Colonic mucosa (tissue), 4 donors: Measurements from ENCODE around the gene CERKL. TPM values are rescaled to one million over a fixed set of nuclear protein-coding genes. Genes with fewer than 3 reads are reported as not detected.

ENCODE experiments used
- DNase-seq: peaks from one replicate; pipeline ENCODE4 v3.0.0-alpha.2; 2020
- H3K27ac ChIP-seq: fragments of 200-600 bp; one replicate; pipeline ENCODE4 v1.8.0; 2021
- H3K27me3 ChIP-seq: fragments of 200-600 bp; one replicate; pipeline ENCODE4 v1.8.0; 2021
- H3K36me3 ChIP-seq: fragments of 200-600 bp; one replicate; pipeline ENCODE4 v1.8.0; 2021
- H3K4me1 ChIP-seq: fragments of 200-600 bp; one replicate; pipeline ENCODE4 v1.8.0; 2021; ENCODE audit warnings: mild to moderate bottlenecking
- H3K4me3 ChIP-seq: fragments of 200-600 bp; one replicate; pipeline ENCODE4 v1.8.0; 2021
- H3K9ac ChIP-seq, 2 donors: one replicate each; pipeline ENCODE4 v1.7.0; 2013; ENCODE audit warnings: control low read depth in 2 of 2, low read depth in 2 of 2, low read length in 2 of 2
- H3K9me3 ChIP-seq: fragments of 200-600 bp; one replicate; pipeline ENCODE4 v1.8.0; 2021
- CTCF ChIP-seq: fragments of 200-600 bp; IDR thresholded peaks from one replicate; pipeline ENCODE4 v1.8.0; 2022; ENCODE audit warnings: antibody characterized with exemption, mild to moderate bottlenecking
- intact Hi-C: fragments of 100-400 bp; cut with DNase I; formaldehyde crosslinking; loops from one replicate; pipeline ENCODE4 v1.14.1; 2022
- total RNA-seq, 2 donors: library from RNA; stranded (reverse); fragmentation: NEBNext Ultra II Directional in 1 of 2; extraction: Animal tissue kit (Norgen Biotek cat#: 25700) in 1 of 2; gene quantifications; one replicate each; pipeline ENCODE4 v1.2.1, GENCODE V29; 2021
- donor health status: healthy.
- donor health status: DM: no; HTN: no; CAD: no.
- donor health status: DM: no; HTN: no; CAD: no.

The CERKL gene
- total RNA-seq, 2 donors from 2014 or later = 0.20 to 0.24 TPM

GRCh38 chr2:181679544-181679979 lies 22.7 kb upstream of the CERKL start:
- intact Hi-C loops = no loop called here
- no peak overlapping the region for H3K4me3 ChIP-seq
- no peak for TF ChIP-seq CTCF

GRCh38 chr2:181678861-181679543 lies 22.1 kb upstream of the CERKL start:
- H3K27me3 ChIP-seq = peaks cover 60% of the 10 kb centered on the region
- H3K4me3 ChIP-seq = no peak overlapping the region
- H3K9ac ChIP-seq = no peak overlapping the region
- no peaks in the 10 kb centered on the region for H3K4me1 ChIP-seq
- intact Hi-C loops = no loop called here
- no peak for TF ChIP-seq CTCF
- H3K9me3 ChIP-seq = no peaks in the 10 kb centered on the region
- no peaks in the 10 kb centered on the region for H3K36me3 ChIP-seq
- DNase-seq = no peak
- no peak overlapping the region for H3K27ac ChIP-seq

More at GRCh38 chr2:181679544-181679979, 22.7 kb upstream of the CERKL start:
- no peak for DNase-seq
- H3K36me3 ChIP-seq = no peaks in the 10 kb centered on the region
- H3K27me3 ChIP-seq = peaks cover 66% of the 10 kb centered on the region
- no peak overlapping the region for H3K27ac ChIP-seq
- no peaks in the 10 kb centered on the region for H3K9me3 ChIP-seq
- H3K9ac ChIP-seq = no peak overlapping the region
- no peaks in the 10 kb centered on the region for H3K4me1 ChIP-seq

- TF ChIP-seq CTCF = no peak
- no peaks in the 10 kb centered on the region for H3K36me3 ChIP-seq
- H3K9ac ChIP-seq = no peak overlapping the region
- no peaks in the 10 kb centered on the region for H3K4me1 ChIP-seq
- no peak overlapping the region for H3K4me3 ChIP-seq
- H3K27me3 ChIP-seq = peaks cover 51% of the 10 kb centered on the region
- H3K9me3 ChIP-seq = no peaks in the 10 kb centered on the region
- intact Hi-C loops = no loop called here
- peak; percentile 56 for DNase-seq
- H3K27ac ChIP-seq = no peak overlapping the region
Observed at GRCh38 chr2:181677912-181678586, 21.1 kb upstream of the CERKL start.

GRCh38 chr2:181675254-181675653 lies 18.3 kb upstream of the CERKL start:
- DNase-seq = no peak
- no peaks in the 10 kb centered on the region for H3K9me3 ChIP-seq
- peaks cover 23% of the 10 kb centered on the region for H3K27me3 ChIP-seq
- no peak overlapping the region for H3K4me3 ChIP-seq
- H3K27ac ChIP-seq = no peak overlapping the region
- intact Hi-C loops = no loop called here
- no peak for TF ChIP-seq CTCF
- no peak overlapping the region for H3K9ac ChIP-seq
- no peaks in the 10 kb centered on the region for H3K4me1 ChIP-seq
- no peaks in the 10 kb centered on the region for H3K36me3 ChIP-seq

DNA sequence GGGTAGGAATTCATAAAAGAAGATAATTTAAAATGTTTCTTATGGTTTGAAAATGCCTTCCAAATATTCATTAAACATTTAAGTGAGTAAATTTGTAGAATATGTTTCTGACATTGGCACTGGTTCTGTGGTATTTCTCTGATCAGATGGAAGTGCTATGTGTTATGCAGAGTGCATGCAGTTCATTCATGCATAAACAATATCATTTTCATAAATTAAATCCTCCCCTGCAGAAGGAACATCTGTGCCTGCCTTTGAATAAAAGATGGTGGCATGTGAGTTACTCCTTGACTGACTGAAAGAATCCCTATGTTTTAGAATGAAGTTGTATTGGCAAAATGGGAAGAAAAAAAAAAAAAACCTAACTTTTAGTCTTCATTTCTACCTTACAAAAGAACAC lies 17.6 kb upstream of the CERKL start:
- no peaks in the 10 kb centered on the region for H3K4me1 ChIP-seq
- H3K27ac ChIP-seq = no peak overlapping the region
- no peak overlapping the region for H3K4me3 ChIP-seq
- H3K36me3 ChIP-seq = no peaks in the 10 kb centered on the region
- no peaks in the 10 kb centered on the region for H3K9me3 ChIP-seq
- DNase-seq = no peak
- intact Hi-C loops = no loop called here
- peaks cover 15% of the 10 kb centered on the region for H3K27me3 ChIP-seq
- H3K9ac ChIP-seq = no peak overlapping the region
- no peak for TF ChIP-seq CTCF
